ENCODE data around the gene KCNQ1OT1.

DNA sequence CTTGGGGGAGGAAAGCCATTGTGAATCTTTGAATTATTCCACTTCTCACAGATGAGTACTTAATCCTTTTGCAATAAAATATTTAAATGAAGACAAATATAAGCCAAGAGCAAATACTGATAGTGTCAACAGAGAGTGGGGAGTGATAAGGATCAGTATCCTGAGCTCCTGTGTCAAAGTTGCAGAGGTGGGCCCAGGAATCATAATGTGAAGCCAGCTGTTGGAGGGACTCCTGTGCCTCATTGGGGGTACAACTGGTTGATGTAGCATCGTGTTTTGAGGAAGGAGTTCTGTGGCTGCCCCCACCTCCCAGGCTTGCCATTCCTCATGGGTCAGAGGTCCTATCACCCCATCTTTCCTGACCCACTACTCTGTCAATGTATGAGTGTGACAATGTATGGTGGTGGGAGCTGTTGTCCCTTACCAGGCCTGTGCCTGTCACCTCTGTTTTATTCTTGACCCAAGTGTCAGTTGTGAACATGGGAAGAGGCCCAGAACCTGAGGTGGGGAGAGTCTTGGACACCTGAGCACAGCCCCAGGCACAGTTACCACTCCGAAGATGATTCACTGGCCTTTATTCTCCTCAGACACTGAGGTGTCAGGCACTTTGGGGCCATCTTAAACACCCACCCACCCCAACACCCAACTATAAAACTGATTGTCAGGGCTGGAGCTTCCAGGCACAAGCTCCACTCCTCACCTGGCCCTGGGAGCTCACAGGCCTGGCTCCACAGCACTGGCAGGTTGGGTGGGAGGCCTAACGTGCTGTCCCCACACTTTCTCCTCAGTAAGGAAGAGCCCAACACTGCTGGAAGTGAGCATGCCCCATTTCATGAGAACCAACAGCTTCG lies 38.4 kb downstream of the KCNQ1OT1 start:
- TF ChIP-seq POLR2A (IDR thresholded peaks at IDR 0.05; ENCODE audit: low read length) (no peak), GATA1 (IDR thresholded peaks at IDR 0.05; ENCODE audit: low read depth, low read length) (no peak)

Measured in erythroblast (primary cell).